Measurements from ENCODE around the gene CTCFL.

The CTCFL gene

DNA sequence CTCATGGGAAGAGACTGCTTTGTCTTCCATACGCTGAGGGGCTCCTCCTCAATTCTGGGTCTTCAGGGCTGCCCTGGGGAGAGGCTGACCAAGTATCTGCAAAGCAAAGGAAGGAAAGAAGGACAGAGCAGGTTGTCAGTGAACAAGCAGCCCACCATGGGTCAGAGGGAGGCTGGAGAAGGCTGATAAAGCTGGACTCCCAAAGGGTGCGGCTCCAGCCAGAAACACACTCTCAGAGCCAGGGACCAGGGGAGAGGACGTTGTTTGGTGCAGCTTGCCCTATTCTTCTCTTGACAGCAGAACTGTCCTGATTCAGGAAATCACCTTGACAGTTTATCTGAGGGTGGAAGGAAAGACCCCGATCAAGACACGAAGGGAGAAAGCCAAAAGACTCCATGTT lies 10.4 kb upstream of the CTCFL start:
- DNase-seq: no peak
- peaks cover 15% of the 10 kb centered on the region for H3K36me3 Mint-ChIP-seq (ENCODE audit: low read depth)
- H3K27me3 Mint-ChIP-seq (ENCODE audit: low read depth, poor library complexity): peaks cover 44% of the 10 kb centered on the region
- peaks cover 1% of the 10 kb centered on the region for H3K4me1 Mint-ChIP-seq
- H3K4me3 Mint-ChIP-seq: no peak overlapping the region
- H3K27ac Mint-ChIP-seq: no peak overlapping the region
- H3K9me3 Mint-ChIP-seq: peaks cover 68% of the 10 kb centered on the region
- TF ChIP-seq, protein P1, sequence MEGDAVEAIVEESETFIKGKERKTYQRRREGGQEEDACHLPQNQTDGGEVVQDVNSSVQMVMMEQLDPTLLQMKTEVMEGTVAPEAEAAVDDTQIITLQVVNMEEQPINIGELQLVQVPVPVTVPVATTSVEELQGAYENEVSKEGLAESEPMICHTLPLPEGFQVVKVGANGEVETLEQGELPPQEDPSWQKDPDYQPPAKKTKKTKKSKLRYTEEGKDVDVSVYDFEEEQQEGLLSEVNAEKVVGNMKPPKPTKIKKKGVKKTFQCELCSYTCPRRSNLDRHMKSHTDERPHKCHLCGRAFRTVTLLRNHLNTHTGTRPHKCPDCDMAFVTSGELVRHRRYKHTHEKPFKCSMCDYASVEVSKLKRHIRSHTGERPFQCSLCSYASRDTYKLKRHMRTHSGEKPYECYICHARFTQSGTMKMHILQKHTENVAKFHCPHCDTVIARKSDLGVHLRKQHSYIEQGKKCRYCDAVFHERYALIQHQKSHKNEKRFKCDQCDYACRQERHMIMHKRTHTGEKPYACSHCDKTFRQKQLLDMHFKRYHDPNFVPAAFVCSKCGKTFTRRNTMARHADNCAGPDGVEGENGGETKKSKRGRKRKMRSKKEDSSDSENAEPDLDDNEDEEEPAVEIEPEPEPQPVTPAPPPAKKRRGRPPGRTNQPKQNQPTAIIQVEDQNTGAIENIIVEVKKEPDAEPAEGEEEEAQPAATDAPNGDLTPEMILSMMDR (IDR thresholded peaks at IDR 0.05): no peak

DNA sequence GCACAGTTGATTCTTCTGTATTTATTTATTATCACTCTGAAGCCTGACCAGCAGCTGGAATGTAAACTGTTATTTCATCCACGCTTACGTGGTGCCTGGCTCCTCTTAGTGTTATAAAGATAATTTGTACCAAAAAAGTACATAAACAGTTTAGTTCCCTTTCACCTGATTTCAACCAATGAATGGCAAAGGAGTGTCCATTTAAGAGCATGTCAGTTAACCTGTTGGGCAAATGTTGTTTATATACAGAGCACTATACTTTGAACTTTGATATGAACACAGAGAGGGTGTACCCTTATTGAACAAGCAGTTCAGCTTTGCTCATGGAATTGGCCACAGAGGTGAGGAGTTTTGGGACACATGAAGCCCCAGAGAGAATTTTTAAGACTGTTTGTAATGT lies 7.2 kb upstream of the CTCFL start:
- H3K27me3 Mint-ChIP-seq (ENCODE audit: low read depth, poor library complexity): peaks cover 28% of the 10 kb centered on the region
- TF ChIP-seq, protein P1 (IDR thresholded peaks at IDR 0.05): no peak
- no peak overlapping the region for H3K4me3 Mint-ChIP-seq

DNA sequence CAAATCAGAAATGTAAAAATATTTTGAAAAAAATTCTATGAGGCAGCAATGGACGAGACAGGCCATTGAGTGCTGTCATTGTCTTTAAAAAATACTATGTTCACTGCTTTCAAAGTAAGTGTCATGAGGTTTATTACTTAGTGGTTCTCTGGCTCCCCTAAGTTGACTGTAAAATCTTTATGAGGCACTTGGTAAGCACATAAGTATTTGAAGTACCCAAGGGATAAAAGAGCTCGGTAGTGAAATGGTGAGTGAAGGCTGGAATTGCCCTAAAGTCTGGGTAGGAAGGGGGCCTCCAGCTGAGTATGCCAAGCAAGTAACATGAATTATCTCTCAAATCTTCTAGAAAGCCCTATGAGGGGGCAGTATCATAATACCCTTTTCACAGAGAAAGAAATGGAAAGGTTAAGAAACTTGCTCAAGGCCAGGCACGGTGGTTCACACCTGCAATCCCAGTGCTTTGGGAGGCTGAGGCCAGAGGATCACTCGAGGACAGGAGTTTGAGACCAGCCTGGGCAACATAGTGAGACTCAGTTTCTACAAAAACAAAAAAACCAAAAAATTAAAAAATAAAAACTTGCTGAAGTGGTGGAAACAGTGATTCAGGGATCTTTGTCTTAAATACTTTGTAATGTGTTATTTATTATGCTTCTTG lies 5.5 kb upstream of the CTCFL start:
- no peak overlapping the region for H3K27ac Mint-ChIP-seq
- H3K36me3 Mint-ChIP-seq (ENCODE audit: low read depth): peaks cover 2% of the 10 kb centered on the region
- peaks cover 36% of the 10 kb centered on the region for H3K4me1 Mint-ChIP-seq
- no peak overlapping the region for H3K4me3 Mint-ChIP-seq
- H3K27me3 Mint-ChIP-seq (ENCODE audit: low read depth, poor library complexity): peaks cover 18% of the 10 kb centered on the region
- no peak for DNase-seq
- TF ChIP-seq, protein P1 (IDR thresholded peaks at IDR 0.05): no peak
- peaks cover 27% of the 10 kb centered on the region for H3K9me3 Mint-ChIP-seq

More for the DNA sequence above, 7.2 kb upstream of the CTCFL start:
- no peak overlapping the region for H3K27ac Mint-ChIP-seq
- H3K9me3 Mint-ChIP-seq: peaks cover 44% of the 10 kb centered on the region
- peaks cover 31% of the 10 kb centered on the region for H3K4me1 Mint-ChIP-seq
- no peak for DNase-seq
- peaks cover 11% of the 10 kb centered on the region for H3K36me3 Mint-ChIP-seq (ENCODE audit: low read depth)

DNA sequence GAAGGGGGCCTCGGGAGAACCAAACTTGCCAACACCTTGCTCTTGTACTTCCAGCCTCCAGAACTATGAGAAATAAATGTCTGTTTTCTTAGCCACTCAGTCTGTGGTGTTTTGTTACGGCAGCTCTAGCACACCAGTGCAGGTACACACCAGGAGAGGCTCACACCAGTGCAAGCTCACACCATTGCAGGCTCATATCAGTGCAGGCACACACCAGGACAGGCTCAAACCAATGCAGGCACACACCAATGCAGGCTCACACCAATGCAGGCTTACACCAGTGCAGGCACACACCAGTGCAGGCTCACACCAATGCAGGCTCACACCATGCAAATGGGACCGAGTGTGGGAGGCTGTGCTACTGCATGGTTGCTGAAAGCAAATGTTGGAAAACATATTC lies 4.9 kb upstream of the CTCFL start:
- TF ChIP-seq, protein P1 (IDR thresholded peaks at IDR 0.05): no peak
- Mint-ChIP-seq H3K4me3 (no peak overlapping the region), H3K9me3 (peaks cover 23% of the 10 kb centered on the region), H3K36me3 (ENCODE audit: low read depth) (no peaks in the 10 kb centered on the region), H3K27ac (no peak overlapping the region), H3K27me3 (ENCODE audit: low read depth, poor library complexity) (peaks cover 18% of the 10 kb centered on the region), H3K4me1 (peaks cover 36% of the 10 kb centered on the region)
- no peak for DNase-seq

DNA sequence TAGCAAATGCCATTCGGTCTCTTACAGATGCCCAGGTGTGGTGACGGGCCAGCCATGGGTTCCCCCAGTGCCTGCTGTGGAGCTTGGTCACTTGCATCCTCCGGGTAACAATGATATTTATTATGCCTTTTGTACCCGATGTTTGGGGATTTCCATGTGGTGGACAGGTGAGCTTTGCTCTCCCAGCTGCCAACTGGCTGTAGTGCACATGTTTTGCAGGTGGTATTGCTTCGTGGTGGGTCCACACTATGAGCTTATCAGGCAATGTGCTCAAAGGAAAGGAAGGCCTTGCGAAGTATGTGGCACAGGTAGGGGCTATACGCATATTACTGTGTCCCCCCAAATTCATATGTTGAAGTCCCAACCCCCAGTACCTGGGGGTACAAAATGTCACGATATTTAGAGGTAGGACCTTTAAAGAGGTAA lies 4.2 kb upstream of the CTCFL start:
- TF ChIP-seq, protein P1 (IDR thresholded peaks at IDR 0.05): no peak
- H3K27ac Mint-ChIP-seq: peak overlapping the region; percentile 81
- H3K4me3 Mint-ChIP-seq: no peak overlapping the region
- peaks cover 18% of the 10 kb centered on the region for H3K9me3 Mint-ChIP-seq
- no peak for DNase-seq
- H3K36me3 Mint-ChIP-seq (ENCODE audit: low read depth): no peaks in the 10 kb centered on the region
- peaks cover 14% of the 10 kb centered on the region for H3K27me3 Mint-ChIP-seq (ENCODE audit: low read depth, poor library complexity)
- peaks cover 38% of the 10 kb centered on the region for H3K4me1 Mint-ChIP-seq

DNA sequence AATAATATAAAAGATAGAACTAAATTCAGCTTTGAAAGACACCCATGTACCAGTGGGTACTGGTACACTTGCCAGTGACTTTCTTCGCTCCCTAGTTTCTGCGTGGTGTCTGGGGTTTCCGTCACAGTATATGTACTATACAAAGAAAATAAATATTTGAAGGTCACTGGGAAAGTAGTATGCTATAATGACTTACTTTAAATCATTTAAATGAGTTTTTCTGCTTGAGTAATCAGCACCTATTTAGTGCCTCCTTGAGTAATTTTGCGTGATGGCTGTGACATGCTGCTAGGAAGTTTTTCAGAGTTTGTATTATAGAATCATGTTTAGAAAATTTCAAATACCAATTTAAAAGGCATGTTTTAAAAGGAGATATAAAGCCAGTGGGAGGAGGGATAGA lies 3.2 kb upstream of the CTCFL start:
- H3K4me3 Mint-ChIP-seq: no peak overlapping the region
- peaks cover 10% of the 10 kb centered on the region for H3K9me3 Mint-ChIP-seq
- DNase-seq: no peak
- H3K27me3 Mint-ChIP-seq (ENCODE audit: low read depth, poor library complexity): peaks cover 9% of the 10 kb centered on the region
- peaks cover 49% of the 10 kb centered on the region for H3K4me1 Mint-ChIP-seq
- TF ChIP-seq, protein P1 (IDR thresholded peaks at IDR 0.05): no peak
- no peaks in the 10 kb centered on the region for H3K36me3 Mint-ChIP-seq (ENCODE audit: low read depth)
- H3K27ac Mint-ChIP-seq: peak overlapping the region; percentile 81

All from nephron progenitor cell (in vitro differentiated cells).